Subcutaneous abdominal adipose tissue (tissue), 5 donors: ENCODE data around the gene KCNT1.

Experiments
- H3K27ac ChIP-seq: one replicate; pipeline ENCODE4 v1.7.0; 2013; ENCODE audit warnings: low read depth, mild to moderate bottlenecking, inconsistent platforms, low read length, moderate library complexity
- H3K27me3 ChIP-seq, 5 donors: one replicate each; pipeline ENCODE4 v1.7.0; 2013; ENCODE audit warnings: low read length in 5 of 5, inconsistent platforms in 1 of 5; ENCODE audit not compliant: control insufficient read depth in 5 of 5, insufficient read depth in 4 of 5
- H3K36me3 ChIP-seq, 5 donors: one replicate each; pipeline ENCODE4 v1.7.0; 2013; ENCODE audit warnings: low read length in 5 of 5; ENCODE audit not compliant: control insufficient read depth in 5 of 5, insufficient read depth in 5 of 5
- H3K4me1 ChIP-seq, 5 donors: one replicate each; pipeline ENCODE4 v1.7.0; 2013; ENCODE audit warnings: low read length in 5 of 5, mild to moderate bottlenecking in 3 of 5, moderate library complexity in 1 of 5; ENCODE audit not compliant: control insufficient read depth in 5 of 5, insufficient read depth in 5 of 5
- H3K4me3 ChIP-seq, 5 donors: one replicate each; pipeline ENCODE4 v1.7.0; 2013; ENCODE audit warnings: low read length in 5 of 5, low read depth in 1 of 5
- H3K9ac ChIP-seq, 5 donors: one replicate each; pipeline ENCODE4 v1.7.0; 2013; ENCODE audit warnings: low read length in 5 of 5, mild to moderate bottlenecking in 4 of 5, moderate library complexity in 3 of 5
- H3K9me3 ChIP-seq, 5 donors: one replicate each; pipeline ENCODE4 v1.7.0; 2013; ENCODE audit warnings: low read length in 5 of 5; ENCODE audit not compliant: control insufficient read depth in 5 of 5
- donor health status: healthy.
- donor health status: healthy.
- donor health status: healthy.
- donor health status: healthy.
- donor health status: healthy.

KCNT1 gene

GRCh38 chr9:135718616-135719015 lies 16.6 kb downstream of the KCNT1 start:
- peaks cover 43 to 73% (median 70%) of the 10 kb centered on the region in 5 donors for H3K27me3 ChIP-seq
- H3K36me3 ChIP-seq: no peaks in the 10 kb centered on the region
- no peak overlapping the region for H3K27ac ChIP-seq
- H3K9ac ChIP-seq: no peak overlapping the region
- no peaks in the 10 kb centered on the region for H3K9me3 ChIP-seq
- no peak overlapping the region for H3K4me3 ChIP-seq
- H3K4me1 ChIP-seq: no peaks in the 10 kb centered on the region

GRCh38 chr9:135719472-135719871 lies 17.5 kb downstream of the KCNT1 start:
- Histone ChIP-seq H3K4me3 (no peak overlapping the region), H3K9me3 (no peaks in the 10 kb centered on the region), H3K9ac (no peak overlapping the region), H3K36me3 (no peaks in the 10 kb centered on the region), H3K27me3 (peaks cover 41 to 76% (median 71%) of the 10 kb centered on the region in 5 donors), H3K27ac (no peak overlapping the region), H3K4me1 (no peaks in the 10 kb centered on the region)

GRCh38 chr9:135722365-135722764 lies 20.4 kb downstream of the KCNT1 start:
- Histone ChIP-seq H3K4me3 (no peak overlapping the region), H3K9ac (no peak overlapping the region), H3K27me3 (peaks cover 24 to 59% (median 51%) of the 10 kb centered on the region in 5 donors), H3K27ac (no peak overlapping the region), H3K9me3 (no peaks in the 10 kb centered on the region), H3K36me3 (no peaks in the 10 kb centered on the region), H3K4me1 (no peaks in the 10 kb centered on the region)

GRCh38 chr9:135724186-135724787 lies 22.3 kb downstream of the KCNT1 start:
- Histone ChIP-seq H3K27me3 (peaks cover 19 to 49% (median 40%) of the 10 kb centered on the region in 5 donors), H3K4me3 (no peak overlapping the region), H3K9ac (no peak overlapping the region)

GRCh38 chr9:135726138-135726853 lies 24.3 kb downstream of the KCNT1 start:
- Histone ChIP-seq H3K36me3 (no peaks in the 10 kb centered on the region), H3K9me3 (peaks cover 0 to 5% (median 4%) of the 10 kb centered on the region in 5 donors), H3K4me3 (no peak overlapping the region), H3K27me3 (peaks cover 15 to 38% (median 36%) of the 10 kb centered on the region in 5 donors), H3K27ac (no peak overlapping the region), H3K4me1 (no peaks in the 10 kb centered on the region), H3K9ac (no peak overlapping the region)

More at GRCh38 chr9:135724186-135724787, 22.3 kb downstream of the KCNT1 start:
- Histone ChIP-seq H3K4me1 (no peaks in the 10 kb centered on the region), H3K9me3 (no peaks in the 10 kb centered on the region), H3K27ac (no peak overlapping the region), H3K36me3 (no peaks in the 10 kb centered on the region)

- Histone ChIP-seq H3K4me3 (no peak overlapping the region), H3K9me3 (peaks cover 0 to 12% (median 11%) of the 10 kb centered on the region in 5 donors), H3K4me1 (no peaks in the 10 kb centered on the region), H3K36me3 (no peaks in the 10 kb centered on the region), H3K27me3 (peaks cover 13 to 33% (median 29%) of the 10 kb centered on the region in 5 donors), H3K9ac (no peak overlapping the region), H3K27ac (no peak overlapping the region)
Measured at GRCh38 chr9:135727257-135727875, 25.4 kb downstream of the KCNT1 start.

GRCh38 chr9:135728436-135729110 lies 26.6 kb downstream of the KCNT1 start:
- Histone ChIP-seq H3K9ac (no peak overlapping the region), H3K4me1 (no peaks in the 10 kb centered on the region), H3K27me3 (peaks cover 12 to 23% (median 20%) of the 10 kb centered on the region in 5 donors), H3K9me3 (peaks cover 0 to 12% (median 12%) of the 10 kb centered on the region in 5 donors), H3K36me3 (no peaks in the 10 kb centered on the region), H3K27ac (no peak overlapping the region), H3K4me3 (no peak overlapping the region)

GRCh38 chr9:135729480-135729879 lies 27.5 kb downstream of the KCNT1 start:
- Histone ChIP-seq H3K4me3 (no peak overlapping the region), H3K27me3 (peaks cover 9 to 21% (median 15%) of the 10 kb centered on the region in 5 donors), H3K9me3 (peaks cover 0 to 12% (median 12%) of the 10 kb centered on the region in 5 donors), H3K9ac (no peak overlapping the region), H3K27ac (no peak overlapping the region), H3K4me1 (no peaks in the 10 kb centered on the region), H3K36me3 (no peaks in the 10 kb centered on the region)

GRCh38 chr9:135731454-135731853 lies 29.5 kb downstream of the KCNT1 start:
- Histone ChIP-seq H3K4me3 (no peak overlapping the region), H3K27me3 (peaks cover 14 to 26% (median 20%) of the 10 kb centered on the region in 5 donors), H3K9me3 (peaks cover 0 to 12% (median 12%) of the 10 kb centered on the region in 5 donors), H3K27ac (no peak overlapping the region), H3K4me1 (no peaks in the 10 kb centered on the region), H3K36me3 (no peaks in the 10 kb centered on the region), H3K9ac (no peak overlapping the region)
